Fibroblast of pulmonary artery (primary cell): ENCODE results near the gene PRKAA1.

Experiments used
- DNase-seq: peaks from one replicate; pipeline ENCODE4 v3.0.0-alpha.2; 2010; ENCODE audit warnings: low read depth
- H3K4me3 ChIP-seq: replicated peaks from 2 replicates; pipeline ENCODE4 v1.5.1; 2011; ENCODE audit warnings: low read depth, mild to moderate bottlenecking, control low read depth, low read length, moderate library complexity
- CTCF ChIP-seq: IDR thresholded peaks from 2 replicates; pipeline ENCODE4 v1.5.1; 2011; ENCODE audit warnings: mild to moderate bottlenecking, control low read depth, low read length, inconsistent platforms; ENCODE audit errors: missing control alignments

PRKAA1 gene

DNA sequence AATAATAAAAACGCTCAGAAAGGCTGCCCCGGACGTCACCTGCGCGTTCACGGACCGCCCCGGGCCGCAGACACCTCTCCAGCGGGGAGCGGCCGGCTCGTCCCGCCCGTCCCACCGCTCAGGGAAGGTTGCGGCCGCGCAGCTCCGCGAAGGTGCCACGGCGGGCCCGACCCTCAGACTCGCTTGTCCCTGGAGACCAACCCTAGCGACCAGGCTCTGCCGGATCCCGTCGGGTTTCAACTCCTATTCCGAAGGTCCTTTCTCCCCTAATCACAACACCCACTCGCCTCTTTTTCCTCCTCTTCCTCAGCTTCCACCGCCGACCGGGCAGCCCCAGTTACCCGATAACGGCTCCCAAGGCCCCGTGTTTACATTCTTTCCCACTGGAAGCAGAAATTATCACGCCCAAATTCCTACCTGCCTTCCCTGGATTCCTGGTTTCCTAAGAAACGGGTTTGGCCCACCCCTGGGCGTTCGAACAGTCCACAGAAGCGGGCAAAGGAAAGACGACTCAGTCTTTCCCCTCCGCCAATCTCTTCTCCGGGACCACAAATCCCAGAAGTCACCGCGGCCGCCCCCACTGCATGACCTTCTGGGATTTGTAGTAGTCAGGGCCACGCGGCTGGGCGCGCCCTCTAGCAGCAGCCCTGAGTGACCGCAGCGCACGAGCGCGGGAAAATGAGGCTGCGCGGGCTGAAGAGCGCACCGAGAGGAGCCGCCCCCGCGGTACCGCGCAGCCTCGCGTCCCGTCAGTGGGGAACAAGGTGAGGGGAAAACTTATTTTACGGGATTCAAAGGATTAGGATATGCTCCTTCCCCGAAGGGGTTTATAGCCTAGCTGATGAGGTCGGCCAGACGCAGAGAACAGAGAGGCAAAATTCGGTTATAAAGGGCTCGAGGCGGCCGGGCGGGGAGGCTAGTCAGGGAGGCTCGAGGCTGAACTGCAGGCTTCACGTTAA is 42.5 kb downstream of the PRKAA1 start, which contains the start of gene TTC33:
Gene TTC33 (minus strand): TSS at position 555 of the 959 bp plus-strand sequence. CDS start 8,943 bp downstream, outside the sequence.
- DNase-seq: peak; percentile 95
- peak; percentile 48 for TF ChIP-seq CTCF
- peak within 1 kb of the TSS; percentile 98 for H3K4me3 ChIP-seq

GRCh38 chr5:40755093-40755406 is 43.1 kb downstream of the PRKAA1 start:
- H3K4me3 ChIP-seq: peak overlapping the region; percentile 98
- DNase-seq: peak; percentile 85
- peak; percentile 79 for TF ChIP-seq CTCF

DNA sequence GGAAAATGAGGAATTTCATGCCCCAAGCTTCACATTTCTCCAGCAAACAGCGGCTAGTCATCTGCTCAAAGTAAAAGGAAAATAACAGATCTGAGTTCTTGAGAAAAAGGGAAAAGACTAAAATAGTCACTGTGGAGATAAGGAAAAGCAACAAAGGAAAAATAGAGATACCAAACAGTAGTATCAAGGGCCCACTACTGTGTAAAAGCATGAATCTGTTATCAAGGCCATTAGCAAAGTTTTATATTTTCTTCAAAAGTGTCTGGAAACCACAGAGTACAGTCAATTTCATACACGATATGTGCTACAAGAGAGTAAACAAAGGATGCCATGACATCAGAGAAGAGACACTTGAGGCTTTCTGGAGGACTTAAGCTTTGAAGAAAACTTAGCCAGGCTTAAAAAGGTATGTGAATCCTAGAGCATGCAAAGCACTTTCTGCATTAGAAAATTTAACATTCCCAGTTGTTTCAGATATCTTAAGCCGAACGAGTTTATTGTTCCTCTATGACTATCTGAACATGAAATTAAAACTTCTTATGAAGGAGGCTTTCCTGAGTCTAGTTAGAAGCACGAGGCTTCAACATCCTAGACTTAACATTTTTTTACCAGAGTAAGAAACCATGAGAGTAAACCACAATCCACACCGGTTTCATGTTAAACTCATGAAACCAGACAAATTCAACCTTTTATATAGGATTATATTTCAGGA is 43.6 kb downstream of the PRKAA1 start:
- TF ChIP-seq CTCF: no peak
- DNase-seq: peak; percentile 53
- peak overlapping the region; percentile 98 for H3K4me3 ChIP-seq

- no peak for TF ChIP-seq CTCF
- no peak overlapping the region for H3K4me3 ChIP-seq
- peak; percentile 48 for DNase-seq
Observed at GRCh38 chr5:40746703-40747102, 51.5 kb downstream of the PRKAA1 start.

- TF ChIP-seq CTCF: no peak
- peak; percentile 45 for DNase-seq
Observed at GRCh38 chr5:40743771-40744170, 54.4 kb downstream of the PRKAA1 start.

DNA sequence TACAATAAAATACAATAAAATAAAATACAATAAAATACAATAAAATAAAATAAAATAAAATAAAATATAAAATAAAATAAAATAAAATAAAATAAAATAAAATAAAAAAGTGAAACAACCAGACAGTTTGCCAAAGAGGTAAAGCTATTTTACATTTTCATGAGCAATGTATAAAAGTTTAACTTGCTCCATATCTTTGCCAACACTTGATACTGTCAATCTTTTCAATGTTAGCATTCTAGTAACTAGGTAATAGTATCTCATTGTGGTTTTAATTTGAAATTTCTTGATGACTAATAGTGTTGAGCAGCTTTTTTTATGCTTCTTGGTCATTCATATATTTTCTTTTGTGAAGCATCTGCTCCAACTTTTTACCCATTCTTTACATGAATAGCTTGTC is 59.7 kb downstream of the PRKAA1 start:
- no peak for TF ChIP-seq CTCF

More at GRCh38 chr5:40743771-40744170, 54.4 kb downstream of the PRKAA1 start:
- no peak overlapping the region for H3K4me3 ChIP-seq

More for the DNA sequence above, 59.7 kb downstream of the PRKAA1 start:
- DNase-seq: no peak
- H3K4me3 ChIP-seq: no peak overlapping the region
